Heart left ventricle (tissue), 13 donors: ENCODE results near the gene CNTN4.

Experiments
- CTCF ChIP-seq, 12 donors: fragments of 200-600 bp; sonication (generic) in 4 of 12; IDR thresholded peaks; one replicate each; pipeline versions ENCODE4 v1.5.0 to v1.8.0; 2018 to 2022; ENCODE audit warnings: antibody characterized with exemption in 12 of 12, mild to moderate bottlenecking in 5 of 12
- POLR2A ChIP-seq, 2 donors: fragments of 450-650 bp; IDR thresholded peaks; one replicate each; pipeline ENCODE4 v1.6.1; 2017; ENCODE audit warnings: antibody characterized with exemption in 2 of 2, mild to moderate bottlenecking in 2 of 2, moderate library complexity in 2 of 2
- donor health status: ischemic (EF 13 %, LVEDD 7.1; RV severe dilation, severe dysfunction).
- donor health status: DM: no; HTN: yes; CAD: no.
- donor health status: DM: no; HTN: no; CAD: no.
- donor health status: ischemic (EF 25% LVEDD 6.9; RV normal size, moderate dysfunction).
- donor health status: ischemic (EF 25% LVEDD 5.7; RV mildly dilated, moderate dysfunction).
- donor health status: ischemic (EF 35%, LVEDD 5.7; RV mildly dilated, moderate dysfunction).
- donor health status: nonischemic (EF 11% LVEDD 7.7; RV severe dilation, severe dysfunction).
- donor health status: DM: yes; HTN: yes; CAD: no.
- donor health status: PGD.
- donor health status: ischemic (EF 29% LVEDD 5.4; RV normal size, mild dysfunction).
- donor health status: nonischemic (EF 23%, LVEDD 6.1; RV moderate dilation, normal function).

- no peak for TF ChIP-seq CTCF (IDR thresholded peaks at IDR 0.05)
- TF ChIP-seq POLR2A (IDR thresholded peaks at IDR 0.05), result no peak
These were observed 906.6 kb downstream of the CNTN4 start for GRCh38 chr3:3005146-3005744.
